H1 (cell line): ENCODE results near the gene PRX. TPM values are rescaled to one million over a fixed set of nuclear protein-coding genes. Genes with fewer than 3 reads are reported as not detected.

Experiments used
- CTCF ChIA-PET: fragments of 300-600 bp; sonication (Branson Sonifier 250); formaldehyde crosslinking; loops from one replicate; lab custom pipeline; 2021; ENCODE audit not compliant: partially characterized antibody; lab: Charles Lee
- POLR2A ChIA-PET: fragments of 300-600 bp; sonication (Branson Sonifier 250); formaldehyde crosslinking; loops from one replicate; lab custom pipeline; 2021; ENCODE audit warnings: inconsistent platforms; ENCODE audit not compliant: partially characterized antibody; lab: Charles Lee
- DNase-seq, 2 experiments: peaks; one replicate each; pipeline versions ENCODE4 v3.0.0 to v3.0.0-alpha.2; 2010 to 2022; ENCODE audit warnings: low spot score in 2 of 2, low read depth in 1 of 2, mixed read lengths in 1 of 2
- FAIRE-seq: peaks from 2 replicates; lab custom pipeline; 2011; peaks lifted over from hg19 to GRCh38; lab: Jason Lieb, UNC
- H2AFZ ChIP-seq: 2 replicates; pipeline ENCODE4 v1.8.1; 2012; ENCODE audit warnings: low read length, inconsistent platforms
- H2AK5ac ChIP-seq: 2 replicates; pipeline ENCODE4 v1.6.1; 2013; ENCODE audit warnings: low read depth, low read length
- H2BK120ac ChIP-seq: replicated peaks from 2 replicates; pipeline ENCODE3; 2013; ENCODE audit warnings: low read depth, low read length, inconsistent platforms
- H2BK12ac ChIP-seq: 2 replicates; pipeline ENCODE4 v1.6.1; 2013; ENCODE audit warnings: low read depth, low read length
- H2BK15ac ChIP-seq: 2 replicates; pipeline ENCODE4 v1.6.1; 2013; ENCODE audit warnings: low read length
- H2BK20ac ChIP-seq: 2 replicates; pipeline ENCODE4 v1.6.1; 2013; ENCODE audit warnings: low read length
- H2BK5ac ChIP-seq: 2 replicates; pipeline ENCODE4 v1.6.1; 2013; ENCODE audit warnings: low read depth, low read length
- H3K14ac ChIP-seq: 2 replicates; pipeline ENCODE4 v1.6.1; 2013; ENCODE audit warnings: inconsistent platforms; ENCODE audit not compliant: insufficient read length
- H3K18ac ChIP-seq: 2 replicates; pipeline ENCODE4 v1.6.1; 2013; ENCODE audit warnings: low read length; ENCODE audit errors: extremely low read depth
- H3K23ac ChIP-seq: 2 replicates; pipeline ENCODE4 v1.6.1; 2013; ENCODE audit warnings: inconsistent platforms; ENCODE audit not compliant: insufficient read length
- H3K23me2 ChIP-seq: 2 replicates; pipeline ENCODE4 v1.6.1; 2013; ENCODE audit warnings: low read depth, low read length
- H3K27ac ChIP-seq: 2 replicates; pipeline ENCODE4 v1.6.1; 2011; ENCODE audit warnings: low read depth, low read length, inconsistent platforms
- H3K27me3 ChIP-seq, 4 experiments: replicated peaks in 1 of 4; 1 replicate in 1 of 4; 2 replicates in 3 of 4; pipeline versions ENCODE4 v1.6.1 to v1.8.1; 2011 to 2013; ENCODE audit warnings: low read length in 3 of 4, mild to moderate bottlenecking in 3 of 4, inconsistent platforms in 2 of 4, mixed read lengths in 2 of 4, moderate library complexity in 1 of 4; ENCODE audit not compliant: control insufficient read depth in 3 of 4, insufficient read depth in 3 of 4; ENCODE audit errors: extremely low read depth in 1 of 4
- H3K36me3 ChIP-seq, 4 experiments: 2 replicates each; pipeline versions ENCODE4 v1.6.1 to v1.8.1; 2011 to 2013; ENCODE audit warnings: mild to moderate bottlenecking in 4 of 4, low read length in 3 of 4, moderate library complexity in 2 of 4, control low read depth in 1 of 4, inconsistent platforms in 1 of 4; ENCODE audit not compliant: insufficient read depth in 4 of 4, control insufficient read depth in 2 of 4
- H3K4ac ChIP-seq: replicated peaks from 2 replicates; pipeline ENCODE3; 2013; ENCODE audit warnings: low read length, low read depth, mixed read lengths, inconsistent platforms; ENCODE audit not compliant: insufficient read length
- H3K4me1 ChIP-seq, 4 experiments: replicated peaks in 1 of 4; 1 replicate in 1 of 4; 2 replicates in 3 of 4; pipeline versions ENCODE4 v1.6.1 to v1.8.1; 2011 to 2013; ENCODE audit warnings: low read length in 3 of 4, inconsistent platforms in 2 of 4, mixed read lengths in 1 of 4; ENCODE audit not compliant: insufficient read depth in 4 of 4, control insufficient read depth in 3 of 4
- H3K4me2 ChIP-seq, 2 experiments: 2 replicates each; pipeline versions ENCODE4 v1.6.1 to v1.8.1; 2011 to 2013; ENCODE audit warnings: low read depth in 2 of 2, low read length in 2 of 2, control low read depth in 1 of 2, inconsistent platforms in 1 of 2, mild to moderate bottlenecking in 1 of 2; ENCODE audit not compliant: insufficient read depth in 1 of 2
- H3K4me3 ChIP-seq, 4 experiments: fragments of 200-600, 300-600 bp in 1 of 4; sonication (generic), shearing (Covaris generic), sonication (Bioruptor Twin) in 1 of 4; 2 replicates each; pipeline versions ENCODE4 v1.5.1 to v1.8.1; 2011 to 2016; ENCODE audit warnings: low read length in 4 of 4, low read depth in 3 of 4, control low read depth in 2 of 4, inconsistent platforms in 2 of 4, mild to moderate bottlenecking in 2 of 4, mixed read lengths in 1 of 4, moderate library complexity in 1 of 4; ENCODE audit not compliant: insufficient read depth in 2 of 4; ENCODE audit errors: extremely low read depth in 1 of 4
- H3K56ac ChIP-seq: replicated peaks from 2 replicates; pipeline ENCODE3; 2013; ENCODE audit warnings: low read depth, mild to moderate bottlenecking, mixed read lengths, low read length, inconsistent platforms; ENCODE audit not compliant: insufficient read length
- H3K79me1 ChIP-seq: 2 replicates; pipeline ENCODE4 v1.6.1; 2013; ENCODE audit warnings: low read depth, low read length, control low read depth
- H3K79me2 ChIP-seq, 2 experiments: 2 replicates each; pipeline versions ENCODE4 v1.6.1 to v1.8.1; 2012 to 2013; ENCODE audit warnings: low read length in 2 of 2, mild to moderate bottlenecking in 2 of 2, inconsistent platforms in 1 of 2; ENCODE audit not compliant: insufficient read depth in 2 of 2, control insufficient read depth in 1 of 2
- H3K9ac ChIP-seq, 4 experiments: replicated peaks in 1 of 4; 1 replicate in 1 of 4; 2 replicates in 3 of 4; pipeline versions ENCODE4 v1.6.1 to v1.8.1; 2011 to 2013; ENCODE audit warnings: low read depth in 3 of 4, low read length in 3 of 4, control low read depth in 2 of 4, mild to moderate bottlenecking in 2 of 4, moderate library complexity in 2 of 4, inconsistent platforms in 1 of 4; ENCODE audit errors: extremely low read depth in 1 of 4
- H3K9me3 ChIP-seq, 2 experiments: 2 replicates each; pipeline versions ENCODE4 v1.6.1 to v1.8.1; 2012 to 2013; ENCODE audit warnings: mild to moderate bottlenecking in 2 of 2, moderate library complexity in 2 of 2, control low read depth in 1 of 2, inconsistent platforms in 1 of 2, low read depth in 1 of 2, low read length in 1 of 2, mixed read lengths in 1 of 2; ENCODE audit not compliant: insufficient read depth in 2 of 2
- H4K20me1 ChIP-seq, 2 experiments: replicated peaks in 1 of 2; 2 replicates each; pipeline versions ENCODE3 to v1.8.1; 2011 to 2013; ENCODE audit warnings: inconsistent platforms in 2 of 2, low read length in 2 of 2, mild to moderate bottlenecking in 1 of 2; ENCODE audit not compliant: insufficient read depth in 2 of 2, control insufficient read depth in 1 of 2
- H4K5ac ChIP-seq: 2 replicates; pipeline ENCODE4 v1.6.1; 2013; ENCODE audit warnings: low read length, low read depth, mixed read lengths, inconsistent platforms; ENCODE audit not compliant: insufficient read length
- H4K8ac ChIP-seq: 2 replicates; pipeline ENCODE4 v1.8.0; 2013; ENCODE audit warnings: mild to moderate bottlenecking, moderate library complexity, low read length, inconsistent platforms; ENCODE audit not compliant: insufficient read depth; ENCODE audit errors: extremely low read depth
- H4K91ac ChIP-seq: replicated peaks from 2 replicates; pipeline ENCODE3; 2013; ENCODE audit warnings: low read length, mixed read lengths, inconsistent platforms; ENCODE audit not compliant: insufficient read length
- ASH2L ChIP-seq: fragments of 200-600, 300-600 bp; sonication (generic); IDR thresholded peaks from one replicate; pipeline ENCODE4 v1.7.1; 2017; ENCODE audit warnings: low read length
- BRCA1 ChIP-seq: IDR thresholded peaks from 2 replicates; pipeline ENCODE4 v1.6.1; 2012; ENCODE audit warnings: low read depth, low read length, improper control_type of control experiment
- CBX5 ChIP-seq: fragments of 300-800, 300-1000 bp; sonication (generic); IDR thresholded peaks from 2 replicates; pipeline ENCODE4 v1.7.1; 2016; ENCODE audit warnings: antibody characterized with exemption, low read length, low read depth
- CTCF ChIP-seq, 3 experiments: IDR thresholded peaks; 1 replicate in 2 of 3; 2 replicates in 1 of 3; pipeline versions ENCODE4 v1.5.1 to v1.6.1; 2011; ENCODE audit warnings: low read length in 3 of 3, mild to moderate bottlenecking in 3 of 3, inconsistent platforms in 2 of 3, low read depth in 1 of 3, moderate library complexity in 1 of 3; ENCODE audit not compliant: insufficient read depth in 1 of 3; ENCODE audit errors: control extremely low read depth in 1 of 3
- E2F6 ChIP-seq: IDR thresholded peaks from 2 replicates; pipeline ENCODE4 v1.6.1; 2012; ENCODE audit warnings: inconsistent platforms
- KDM1A ChIP-seq: fragments of 200-600, 300-600 bp; sonication (generic); IDR thresholded peaks from 2 replicates; pipeline ENCODE4 v1.7.1; 2016; ENCODE audit warnings: mild to moderate bottlenecking, low read length, borderline replicate concordance
- RXRA ChIP-seq: IDR thresholded peaks from 2 replicates; pipeline ENCODE4 v1.6.1; 2011; ENCODE audit warnings: low read depth, mild to moderate bottlenecking, low read length, moderate library complexity; ENCODE audit not compliant: insufficient read depth
- SIX5 ChIP-seq: IDR thresholded peaks from 2 replicates; pipeline ENCODE4 v1.6.1; 2011; ENCODE audit warnings: mild to moderate bottlenecking, low read depth, low read length
- SP2 ChIP-seq: IDR thresholded peaks from 2 replicates; pipeline ENCODE4 v1.6.1; 2012; ENCODE audit warnings: mild to moderate bottlenecking, low read length, inconsistent platforms
- TCF12 ChIP-seq: IDR thresholded peaks from 2 replicates; pipeline ENCODE4 v1.6.1; 2011; ENCODE audit warnings: low read depth, mild to moderate bottlenecking, low read length
- ZNF274 ChIP-seq: IDR thresholded peaks from 2 replicates; pipeline ENCODE4 v1.7.0; 2012; ENCODE audit warnings: low read length, borderline replicate concordance; ENCODE audit errors: extremely low read depth
- WGBS, 2 experiments: shearing (Covaris generic) in 1 of 2; methylation state at CpG; one replicate each; pipeline versions ENCODE4 v1.1.6 to v1.1.7; 2013 to 2015; ENCODE audit warnings: low lambda C conversion rate in 2 of 2, mixed read lengths in 2 of 2, inconsistent platforms in 1 of 2, low coverage in 1 of 2, missing lambda C conversion rate in 1 of 2; ENCODE audit not compliant: insufficient replicate concordance in 2 of 2, insufficient coverage in 1 of 2, insufficient read length in 1 of 2; ENCODE audit errors: extremely low coverage in 1 of 2, missing lambda C conversion rate in 1 of 2; 5-methylcytosine and 5-hydroxymethylcytosine counted together
- polyA plus RNA-seq, 7 experiments: library from polyadenylated mRNA; depleted of rRNA in 3 of 7; stranded (reverse) in 5 of 7; unstranded in 2 of 7; fragments of >200 nt in 5 of 7; fragments of 200-250 nt in 2 of 7; gene quantifications; 1 replicate in 5 of 7; 2 replicates in 1 of 7; 4 replicates in 1 of 7; pipeline versions ENCODE4 v1.2.1 to v1.2.3, GENCODE V29; 2011 to 2013; ENCODE audit warnings: missing spikeins in 2 of 7, mixed read lengths in 2 of 7
- total RNA-seq: library from RNA; stranded (reverse); fragmentation: NEBNext Ultra II Directional; extraction: Animal tissue kit (Norgen Biotek cat#: 25700); gene quantifications from 2 replicates; pipeline ENCODE4 v1.2.1, GENCODE V29; 2021

PRX gene
- total and polyA plus RNA-seq, 2 of the 8 experiments (the other 6 are each of a cell fraction or from before 2014, with no cell fraction given): 2.8 to 5.8 TPM

- no peak for DNase-seq
- H3K79me1 ChIP-seq: no peaks in the 10 kb centered on the region
- no peak overlapping the region for H2BK120ac ChIP-seq
- no peak overlapping the region for H2BK12ac ChIP-seq
- POLR2A ChIA-PET: interaction anchor here (5.4 kb wide), 1 partner anchor 10 kb away, joined by 24 read pairs; no protein-coding TSS in a partner anchor
- no peak overlapping the region for H3K4ac ChIP-seq
- no peak overlapping the region for H3K18ac ChIP-seq
- no peak overlapping the region for H3K14ac ChIP-seq
- H2AK5ac ChIP-seq: no peak overlapping the region
- H3K27ac ChIP-seq: no peak overlapping the region
- H4K20me1 ChIP-seq: peaks cover 0 to 1% of the 10 kb centered on the region in 2 experiments
- peaks cover 0 to 8% (median 5%) of the 10 kb centered on the region in 4 experiments; a peak in 6 of 7 replicates for H3K27me3 ChIP-seq
- no peak overlapping the region for H2AFZ ChIP-seq
- H4K5ac ChIP-seq: no peak overlapping the region
- CTCF ChIA-PET: interaction anchor here (0.7 to 2.5 kb wide), 3 partner anchors 23 to 67 kb away, joined by 3 to 12 read pairs (median 3); no protein-coding TSS in a partner anchor
- peaks cover 0 to 5% (median 4%) of the 10 kb centered on the region in 4 experiments; a peak in 5 of 7 replicates for H3K4me1 ChIP-seq
- H2BK20ac ChIP-seq: no peak overlapping the region
- H3K9me3 ChIP-seq: no peaks in the 10 kb centered on the region
- H3K4me2 ChIP-seq: no peak overlapping the region
- H3K23me2 ChIP-seq: peaks cover 3% of the 10 kb centered on the region; the same call in 1 of the 2 replicates
- 89% methylated on average over 17 of the region's 22 CpGs; no CpG with 5 or more reads in 1 of the 2 experiments for WGBS, 2 experiments
- H4K91ac ChIP-seq: no peak overlapping the region
- H3K56ac ChIP-seq: no peak overlapping the region
- no peak overlapping the region for H2BK5ac ChIP-seq
- no peak overlapping the region; the same call in 1 of the 2 replicates for H2BK15ac ChIP-seq
- H3K36me3 ChIP-seq: no peaks in the 10 kb centered on the region
- H4K8ac ChIP-seq: no peak overlapping the region
- no peaks in the 10 kb centered on the region for H3K79me2 ChIP-seq
- no peak overlapping the region for H3K23ac ChIP-seq
- no peak overlapping the region for H3K4me3 ChIP-seq
- no peak for FAIRE-seq
- no peak overlapping the region for H3K9ac ChIP-seq
- TF ChIP-seq E2F6 (no peak), ZNF274 (no peak), KDM1A (no peak), TCF12 (no peak), SIX5 (no peak), CBX5 (no peak), RXRA (no peak), CTCF (IDR thresholded peaks at IDR 0.05; ENCODE audit: control extremely low read depth in 1 of 3, insufficient read depth in 1 of 3, low read depth in 1 of 3, low read length in 3 of 3) (no peak), SP2 (no peak), BRCA1 (no peak), ASH2L (no peak)
Measured at GRCh38 chr19:40397568-40397906, 15.6 kb downstream of the PRX start.
